Fibroblast of skin of right biceps (primary cell): ENCODE results near the gene AIDA.
A peak's percentile ranks its signal among the peaks of the same experiment; 100 is the strongest.
"Not testable (repeated sequence)": the region's sequence is repeated elsewhere in the genome, so short reads cannot be mapped to it uniquely, and the experiment has no call there.

Experiments
- DNase-seq: peaks from one replicate; pipeline ENCODE4 v3.0.0-alpha.2; 2013

Gene AIDA

GRCh38 chr1:222712253-222713090, at the start of gene AIDA, which contains the start of gene BROX:
Gene AIDA (minus strand): TSS chr1:222712491. CDS start chr1:222712317, 174 bp downstream.
Gene BROX (plus strand): TSS chr1:222712564. CDS start chr1:222715700, 3,136 bp downstream.
- peak; percentile 87 for DNase-seq

- DNase-seq = no peak
These were observed 48.8 kb upstream of the AIDA start for GRCh38 chr1:222761083-222761482.

- no peak for DNase-seq
These were observed 47.3 kb upstream of the AIDA start for GRCh38 chr1:222759451-222760035.

GRCh38 chr1:222757646-222758268, 45.5 kb upstream of the AIDA start:
- no peak for DNase-seq

- DNase-seq = peak; percentile 86
These were observed 42.3 kb upstream of the AIDA start for GRCh38 chr1:222754366-222755139.

- DNase-seq = no peak
These were observed 39.0 kb upstream of the AIDA start for GRCh38 chr1:222751255-222751654.

- DNase-seq = no peak
These were observed 38.4 kb upstream of the AIDA start for GRCh38 chr1:222750651-222751050.

GRCh38 chr1:222749927-222750326, 37.6 kb upstream of the AIDA start:
- DNase-seq = no peak

GRCh38 chr1:222741630-222742457, 29.6 kb upstream of the AIDA start:
- DNase-seq = not testable (repeated sequence)

- DNase-seq = no peak
These were observed 27.6 kb upstream of the AIDA start for GRCh38 chr1:222739929-222740328.

- DNase-seq = no peak
These were observed 27.2 kb upstream of the AIDA start for GRCh38 chr1:222739465-222739864.

GRCh38 chr1:222736972-222737371, 24.7 kb upstream of the AIDA start, which contains the start of gene FAM177B:
Gene FAM177B (plus strand): TSS chr1:222737202. CDS start chr1:222746546, 9,344 bp downstream.
- DNase-seq = no peak

GRCh38 chr1:222736470-222736869, 24.2 kb upstream of the AIDA start:
- DNase-seq = no peak

- DNase-seq = no peak
These were observed 22.4 kb upstream of the AIDA start for GRCh38 chr1:222734740-222735139.

GRCh38 chr1:222732216-222733159, 20.2 kb upstream of the AIDA start:
- DNase-seq = no peak

- no peak for DNase-seq
These were observed 18.6 kb upstream of the AIDA start for GRCh38 chr1:222730866-222731265.

GRCh38 chr1:222728746-222729145, 16.5 kb upstream of the AIDA start:
- DNase-seq = no peak

- DNase-seq = no peak
These were observed 4.1 kb upstream of the AIDA start for GRCh38 chr1:222716393-222716792.

GRCh38 chr1:222713091-222713961, 1.0 kb upstream of the AIDA start:
- peak; percentile 94 for DNase-seq
